GM21825 (cell line): ENCODE data around the gene SHISA9.

ENCODE experiments used
- ATAC-seq: cut with Tn5 transposase; IDR thresholded peaks from one replicate; pipeline ENCODE4 v1.9.1; 2021; ENCODE audit warnings: mild to moderate bottlenecking, moderate library complexity; ENCODE audit not compliant: unreplicated experiment

The SHISA9 gene

GRCh38 chr16:13109171-13109570 is 207.8 kb downstream of the SHISA9 start:
- no peak for ATAC-seq

GRCh38 chr16:13110124-13110796 is 208.9 kb downstream of the SHISA9 start:
- ATAC-seq, result no peak

GRCh38 chr16:13111747-13112146 is 210.3 kb downstream of the SHISA9 start:
- no peak for ATAC-seq

- no peak for ATAC-seq
Measured at GRCh38 chr16:13113741-13114140, 212.3 kb downstream of the SHISA9 start.

- no peak for ATAC-seq
Measured at GRCh38 chr16:13118091-13118490, 216.7 kb downstream of the SHISA9 start.

- no peak for ATAC-seq
Measured at GRCh38 chr16:13120091-13120490, 218.7 kb downstream of the SHISA9 start.

GRCh38 chr16:13120557-13120956 is 219.2 kb downstream of the SHISA9 start:
- ATAC-seq, result no peak

GRCh38 chr16:13123991-13124390 is 222.6 kb downstream of the SHISA9 start:
- no peak for ATAC-seq

- ATAC-seq, result no peak
Measured at GRCh38 chr16:13127144-13127543, 225.7 kb downstream of the SHISA9 start.

GRCh38 chr16:13130586-13130985 is 229.2 kb downstream of the SHISA9 start:
- ATAC-seq, result no peak

GRCh38 chr16:13134836-13135235 is 233.4 kb downstream of the SHISA9 start:
- no peak for ATAC-seq

GRCh38 chr16:13136901-13137300 is 235.5 kb downstream of the SHISA9 start:
- no peak for ATAC-seq

GRCh38 chr16:13138528-13138927 is 237.1 kb downstream of the SHISA9 start:
- ATAC-seq, result no peak

- no peak for ATAC-seq
Measured at GRCh38 chr16:13139661-13140241, 238.4 kb downstream of the SHISA9 start.

- no peak for ATAC-seq
Measured at GRCh38 chr16:13143551-13143950, 242.2 kb downstream of the SHISA9 start.

GRCh38 chr16:13146829-13147228 is 245.4 kb downstream of the SHISA9 start:
- ATAC-seq, result no peak

- ATAC-seq, result no peak
Measured at GRCh38 chr16:13148294-13148693, 246.9 kb downstream of the SHISA9 start.

- no peak for ATAC-seq
Measured at GRCh38 chr16:13148836-13149235, 247.4 kb downstream of the SHISA9 start.

- ATAC-seq, result no peak
Measured at GRCh38 chr16:13150181-13150885, 248.9 kb downstream of the SHISA9 start.

- ATAC-seq, result no peak
Measured at GRCh38 chr16:13153696-13154095, 252.3 kb downstream of the SHISA9 start.

GRCh38 chr16:13154799-13155198 is 253.4 kb downstream of the SHISA9 start:
- no peak for ATAC-seq

- ATAC-seq, result no peak
Measured at GRCh38 chr16:13155377-13155776, 254.0 kb downstream of the SHISA9 start.
